ENCODE data around the gene MRPL27.
"Not testable (repeated sequence)": the region's sequence is repeated elsewhere in the genome, so short reads cannot be mapped to it uniquely, and the experiment has no call there.

MRPL27 gene

DNA sequence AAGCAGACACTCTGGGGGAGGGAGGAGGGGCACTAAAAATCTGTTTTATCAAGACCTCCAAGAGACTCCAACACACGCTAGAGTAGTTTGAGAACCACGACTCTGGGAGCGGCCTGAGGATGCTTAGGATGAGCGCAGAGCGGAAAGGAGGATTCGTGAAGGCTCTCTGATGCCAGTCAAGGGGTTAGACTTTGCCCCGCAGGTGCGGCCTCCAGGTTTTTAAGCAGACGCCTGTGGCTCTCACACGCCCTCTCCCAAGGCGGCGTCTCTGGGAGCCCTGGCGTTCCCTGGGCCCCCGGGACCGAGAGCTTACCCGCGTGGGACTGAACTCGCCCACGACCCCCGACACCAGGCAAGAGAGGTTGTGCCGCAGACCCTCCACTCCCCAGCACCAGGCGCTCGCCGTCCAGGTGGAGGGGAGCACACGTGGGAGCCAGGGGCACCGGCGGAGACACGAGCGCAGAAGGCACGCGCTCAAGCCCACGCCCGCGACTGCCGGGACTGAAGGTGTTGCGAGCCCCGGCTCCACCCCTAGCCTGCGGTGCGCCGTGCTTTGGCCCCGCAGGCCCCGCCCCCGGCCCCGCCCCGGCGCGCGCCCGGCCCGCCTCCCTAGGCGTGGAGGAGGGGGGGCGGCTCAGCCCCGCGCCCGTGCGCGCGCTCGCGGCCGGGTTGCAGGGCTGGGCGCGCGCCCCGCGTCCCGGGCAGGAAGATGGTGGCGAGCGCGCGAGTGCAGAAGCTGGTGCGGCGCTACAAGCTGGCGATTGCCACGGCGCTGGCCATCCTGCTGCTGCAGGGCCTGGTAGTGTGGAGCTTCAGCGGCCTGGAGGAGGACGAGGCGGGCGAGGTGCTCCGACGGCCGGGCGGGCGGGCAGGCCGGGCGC lies 27.3 kb downstream of the MRPL27 start, which contains the start of gene XYLT2:
TSS of gene XYLT2 (plus strand) at position 695 of the 881 bp plus-strand sequence. CDS start at position 710, 15 bp downstream.
- H3K36me3 ChIP-seq = no peaks in the 10 kb centered on the region
- no peaks in the 10 kb centered on the region for H3K9me3 ChIP-seq
- H3K4me1 ChIP-seq (ENCODE audit: control insufficient read depth in 1 of 2, insufficient read depth in 1 of 2, low read depth in 1 of 2, low read length in 1 of 2) = peaks cover 13% of the 10 kb centered on the region in 2 experiments
- TF ChIP-seq, protein P1, sequence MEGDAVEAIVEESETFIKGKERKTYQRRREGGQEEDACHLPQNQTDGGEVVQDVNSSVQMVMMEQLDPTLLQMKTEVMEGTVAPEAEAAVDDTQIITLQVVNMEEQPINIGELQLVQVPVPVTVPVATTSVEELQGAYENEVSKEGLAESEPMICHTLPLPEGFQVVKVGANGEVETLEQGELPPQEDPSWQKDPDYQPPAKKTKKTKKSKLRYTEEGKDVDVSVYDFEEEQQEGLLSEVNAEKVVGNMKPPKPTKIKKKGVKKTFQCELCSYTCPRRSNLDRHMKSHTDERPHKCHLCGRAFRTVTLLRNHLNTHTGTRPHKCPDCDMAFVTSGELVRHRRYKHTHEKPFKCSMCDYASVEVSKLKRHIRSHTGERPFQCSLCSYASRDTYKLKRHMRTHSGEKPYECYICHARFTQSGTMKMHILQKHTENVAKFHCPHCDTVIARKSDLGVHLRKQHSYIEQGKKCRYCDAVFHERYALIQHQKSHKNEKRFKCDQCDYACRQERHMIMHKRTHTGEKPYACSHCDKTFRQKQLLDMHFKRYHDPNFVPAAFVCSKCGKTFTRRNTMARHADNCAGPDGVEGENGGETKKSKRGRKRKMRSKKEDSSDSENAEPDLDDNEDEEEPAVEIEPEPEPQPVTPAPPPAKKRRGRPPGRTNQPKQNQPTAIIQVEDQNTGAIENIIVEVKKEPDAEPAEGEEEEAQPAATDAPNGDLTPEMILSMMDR (IDR thresholded peaks at IDR 0.05) = peak; percentile 17
- peak within 1 kb of the TSS; percentile 53 for H3K27ac ChIP-seq
- H3K27me3 ChIP-seq = peaks cover 13% of the 10 kb centered on the region
- peak within 1 kb of the TSS; percentile 66 to 75 for H3K4me3 ChIP-seq (ENCODE audit: low read depth in 1 of 2, low read length in 1 of 2)

DNA sequence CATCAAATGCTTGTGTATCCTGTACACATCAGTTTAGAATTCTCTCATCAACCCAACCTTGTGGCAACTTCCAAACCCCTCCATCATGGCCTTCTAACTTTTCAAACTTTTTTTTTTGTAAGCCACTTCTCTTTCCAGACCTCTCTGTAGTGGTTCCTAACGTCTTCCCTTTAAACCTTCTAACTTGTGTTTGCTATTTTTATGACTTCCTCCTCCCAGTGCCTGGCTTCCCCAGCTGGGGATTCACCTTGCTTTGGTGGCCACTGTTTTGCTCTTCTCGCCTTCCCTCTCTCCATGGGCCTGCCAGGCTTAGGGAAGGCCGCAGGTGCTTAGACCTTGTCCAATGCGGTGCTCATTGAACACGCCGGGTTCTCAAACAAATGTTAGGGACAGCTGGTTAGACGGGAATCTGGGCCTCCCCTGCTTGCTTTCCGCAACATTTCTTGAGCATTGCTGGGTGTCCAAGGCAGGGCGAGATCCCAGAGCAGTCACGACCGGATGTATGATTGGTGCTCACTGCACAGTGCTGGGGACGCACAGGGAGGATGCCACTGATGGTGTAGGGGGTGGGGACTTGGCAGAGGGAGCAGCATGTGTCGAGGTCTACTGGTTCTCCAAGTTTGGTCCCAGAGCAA lies 28.1 kb downstream of the MRPL27 start:
- Histone ChIP-seq H3K4me1 (ENCODE audit: control insufficient read depth in 1 of 2, insufficient read depth in 1 of 2, low read depth in 1 of 2, low read length in 1 of 2) (peaks cover 13% of the 10 kb centered on the region in 2 experiments), H3K9me3 (no peaks in the 10 kb centered on the region), H3K27me3 (peaks cover 13% of the 10 kb centered on the region), H3K27ac (no peak overlapping the region), H3K36me3 (no peaks in the 10 kb centered on the region), H3K4me3 (ENCODE audit: low read depth in 1 of 2, low read length in 1 of 2) (peak overlapping the region in 1 of 2 experiments; percentile 75)
- TF ChIP-seq, protein P1 (IDR thresholded peaks at IDR 0.05) = no peak

GRCh38 chr17:50339381-50339780 lies 33.6 kb downstream of the MRPL27 start:
- peaks cover 9% of the 10 kb centered on the region for H3K27me3 ChIP-seq
- TF ChIP-seq, protein P1 (IDR thresholded peaks at IDR 0.05) = no peak
- H3K9me3 ChIP-seq = no peaks in the 10 kb centered on the region
- H3K4me1 ChIP-seq (ENCODE audit: control insufficient read depth in 1 of 2, insufficient read depth in 1 of 2, low read depth in 1 of 2, low read length in 1 of 2) = no peaks in the 10 kb centered on the region
- H3K4me3 ChIP-seq (ENCODE audit: low read depth in 1 of 2, low read length in 1 of 2) = no peak overlapping the region
- H3K36me3 ChIP-seq = no peaks in the 10 kb centered on the region
- no peak overlapping the region for H3K27ac ChIP-seq

GRCh38 chr17:50338645-50339044 lies 34.3 kb downstream of the MRPL27 start:
- TF ChIP-seq, protein P1 (IDR thresholded peaks at IDR 0.05) = no peak
- no peaks in the 10 kb centered on the region for H3K9me3 ChIP-seq
- no peaks in the 10 kb centered on the region for H3K36me3 ChIP-seq
- no peaks in the 10 kb centered on the region for H3K4me1 ChIP-seq (ENCODE audit: control insufficient read depth in 1 of 2, insufficient read depth in 1 of 2, low read depth in 1 of 2, low read length in 1 of 2)
- no peak overlapping the region for H3K27ac ChIP-seq
- peaks cover 14% of the 10 kb centered on the region for H3K27me3 ChIP-seq
- no peak overlapping the region for H3K4me3 ChIP-seq (ENCODE audit: low read depth in 1 of 2, low read length in 1 of 2)

- H3K36me3 ChIP-seq = no peaks in the 10 kb centered on the region
- H3K9me3 ChIP-seq = no peaks in the 10 kb centered on the region
- H3K4me3 ChIP-seq (ENCODE audit: low read depth in 1 of 2, low read length in 1 of 2) = no peak overlapping the region
- H3K27ac ChIP-seq = no peak overlapping the region
- TF ChIP-seq, protein P1 (IDR thresholded peaks at IDR 0.05) = no peak
- H3K4me1 ChIP-seq (ENCODE audit: control insufficient read depth in 1 of 2, insufficient read depth in 1 of 2, low read depth in 1 of 2, low read length in 1 of 2) = peaks cover 0 to 5% of the 10 kb centered on the region in 2 experiments
- H3K27me3 ChIP-seq = peaks cover 20% of the 10 kb centered on the region
Observed at GRCh38 chr17:50337956-50338355, 35.0 kb downstream of the MRPL27 start.

DNA sequence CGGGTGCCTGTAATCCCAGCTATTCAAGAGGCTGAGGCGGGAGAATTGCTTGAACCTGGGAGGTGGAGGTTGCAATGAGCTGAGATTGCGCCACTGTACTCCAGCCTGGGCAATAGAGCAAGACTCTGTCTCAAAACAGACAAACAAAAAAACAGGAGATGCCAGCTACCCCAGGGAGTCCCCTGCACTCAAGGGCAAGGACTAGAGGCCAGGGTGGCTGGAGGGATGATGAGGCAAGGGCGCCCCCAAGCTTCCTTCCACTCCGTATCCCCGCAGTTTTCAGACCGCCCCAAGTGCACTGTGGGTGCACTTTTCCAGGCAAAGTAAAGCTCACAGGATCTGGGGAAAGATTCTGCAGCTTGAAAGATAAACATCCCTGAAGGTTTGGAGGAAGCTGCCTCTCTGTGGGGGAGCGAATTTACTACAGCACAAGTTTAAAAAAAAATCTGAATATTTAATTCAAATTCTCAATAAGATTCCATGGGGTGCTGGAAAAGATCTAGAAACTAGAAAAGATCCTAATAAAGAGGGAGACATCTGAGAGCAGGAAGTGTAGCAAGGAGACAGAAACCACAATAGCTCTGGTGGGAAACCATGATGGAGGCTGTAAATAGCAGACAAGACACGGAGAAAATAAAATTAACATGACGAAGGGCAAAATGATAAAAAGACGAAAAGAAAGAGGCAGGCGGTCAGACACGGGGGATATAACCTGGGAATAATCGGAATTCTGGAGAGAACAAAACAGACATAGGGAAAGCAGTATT lies 39.5 kb downstream of the MRPL27 start:
- not testable (repeated sequence) for H3K36me3 ChIP-seq; H3K4me1 ChIP-seq (ENCODE audit: control insufficient read depth in 1 of 2, insufficient read depth in 1 of 2, low read depth in 1 of 2, low read length in 1 of 2); H3K27ac ChIP-seq; H3K9me3 ChIP-seq; H3K4me3 ChIP-seq (ENCODE audit: low read depth in 1 of 2, low read length in 1 of 2)
- H3K27me3 ChIP-seq = peaks cover 44% of the 10 kb centered on the region
